Gastrocnemius medialis (tissue), 4 donors: ENCODE data around the gene PTGES2. TPM values are rescaled to one million over a fixed set of nuclear protein-coding genes. Genes with fewer than 3 reads are reported as not detected.

Experiments used
- ATAC-seq, 2 donors: fragments of 150-250 bp; one replicate each; pipeline ENCODE4 v1.9.1; 2016
- DNase-seq, 2 donors: peaks; one replicate each; pipeline ENCODE4 v3.0.0-alpha.2; 2019
- H3K27ac ChIP-seq, 4 donors: fragments of 200-600 bp; sonication (generic); 1 replicate in 1 of 4; 2 replicates in 3 of 4; pipeline ENCODE4 v1.5.1; 2016 to 2018; ENCODE audit warnings: mild to moderate bottlenecking in 2 of 4, moderate library complexity in 1 of 4
- H3K27me3 ChIP-seq, 3 donors: fragments of 200-600 bp; sonication (generic) in 2 of 3; 1 replicate in 1 of 3; 2 replicates in 2 of 3; pipeline versions ENCODE4 v1.5.1 to v1.6.0; 2016 to 2019; ENCODE audit warnings: mild to moderate bottlenecking in 1 of 3, moderate library complexity in 1 of 3
- H3K36me3 ChIP-seq, 2 donors: fragments of 200-600 bp; sonication (generic) in 1 of 2; one replicate each; pipeline ENCODE4 v1.5.1; 2017 to 2018
- H3K4me1 ChIP-seq, 2 donors: fragments of 200-600 bp; sonication (generic) in 1 of 2; one replicate each; pipeline ENCODE4 v1.5.1; 2016 to 2017; ENCODE audit warnings: mild to moderate bottlenecking in 2 of 2
- H3K4me3 ChIP-seq, 4 donors: fragments of 200-600 bp; sonication (generic) in 3 of 4; 1 replicate in 1 of 4; 2 replicates in 3 of 4; pipeline ENCODE4 v1.5.1; 2016 to 2019; ENCODE audit warnings: mild to moderate bottlenecking in 2 of 4
- H3K9me3 ChIP-seq, 3 donors: fragments of 200-600 bp; sonication (generic) in 2 of 3; 1 replicate in 1 of 3; 2 replicates in 2 of 3; pipeline ENCODE4 v1.5.1; 2016 to 2019
- POLR2A ChIP-seq, 2 donors: fragments of 450-650 bp; IDR thresholded peaks; one replicate each; pipeline ENCODE4 v1.6.1; 2017; ENCODE audit warnings: antibody characterized with exemption in 2 of 2, mild to moderate bottlenecking in 2 of 2, moderate library complexity in 2 of 2
- in situ Hi-C, 4 donors: fragments of 200-750 bp; cut with MboI; loops; one replicate each; pipeline versions ENCODE4 v1.15.0 to v1.8.0; 2017; ENCODE audit warnings: low sequenced_read_pairs in 4 of 4
- intact Hi-C: fragments of 100-400 bp; cut with DNase I; formaldehyde crosslinking; loops from one replicate; pipeline ENCODE4 v1.15.1; 2023; ENCODE audit warnings: low total_unique reads
- total RNA-seq, 4 donors: library from RNA; depleted of rRNA; stranded (reverse); fragments of >200 nt; gene quantifications; one replicate each; pipeline versions ENCODE4 v1.1.0 to v1.2.3, GENCODE V29; 2016
- TF ChIP-seq, protein P1 (sequence below), 5 experiments: fragments of 450-650 bp in 3 of 5; fragments of 200-600 bp in 2 of 5; sonication (generic) in 2 of 5; IDR thresholded peaks in 4 of 5; conservative IDR thresholded peaks in 1 of 5; 1 replicate in 4 of 5; 2 replicates in 1 of 5; pipeline ENCODE4 v1.5.1; 2016 to 2019; ENCODE audit warnings: antibody characterized with exemption in 5 of 5, mild to moderate bottlenecking in 3 of 5, moderate library complexity in 3 of 5

The PTGES2 gene
- total RNA-seq, 4 donors from 2014 or later, result 95.2 to 266 (median 155) TPM

- Histone ChIP-seq H3K9me3 (no peaks in the 10 kb centered on the region), H3K27me3 (no peaks in the 10 kb centered on the region), H3K36me3 (no peaks in the 10 kb centered on the region), H3K4me3 (no peak overlapping the region), H3K4me1 (peaks cover 0 to 7% of the 10 kb centered on the region in 2 donors), H3K27ac (no peak overlapping the region)
- DNase-seq (no peak), ATAC-seq (no peak)
- TF ChIP-seq POLR2A (IDR thresholded peaks at IDR 0.05), result no peak
- TF ChIP-seq, protein P1, sequence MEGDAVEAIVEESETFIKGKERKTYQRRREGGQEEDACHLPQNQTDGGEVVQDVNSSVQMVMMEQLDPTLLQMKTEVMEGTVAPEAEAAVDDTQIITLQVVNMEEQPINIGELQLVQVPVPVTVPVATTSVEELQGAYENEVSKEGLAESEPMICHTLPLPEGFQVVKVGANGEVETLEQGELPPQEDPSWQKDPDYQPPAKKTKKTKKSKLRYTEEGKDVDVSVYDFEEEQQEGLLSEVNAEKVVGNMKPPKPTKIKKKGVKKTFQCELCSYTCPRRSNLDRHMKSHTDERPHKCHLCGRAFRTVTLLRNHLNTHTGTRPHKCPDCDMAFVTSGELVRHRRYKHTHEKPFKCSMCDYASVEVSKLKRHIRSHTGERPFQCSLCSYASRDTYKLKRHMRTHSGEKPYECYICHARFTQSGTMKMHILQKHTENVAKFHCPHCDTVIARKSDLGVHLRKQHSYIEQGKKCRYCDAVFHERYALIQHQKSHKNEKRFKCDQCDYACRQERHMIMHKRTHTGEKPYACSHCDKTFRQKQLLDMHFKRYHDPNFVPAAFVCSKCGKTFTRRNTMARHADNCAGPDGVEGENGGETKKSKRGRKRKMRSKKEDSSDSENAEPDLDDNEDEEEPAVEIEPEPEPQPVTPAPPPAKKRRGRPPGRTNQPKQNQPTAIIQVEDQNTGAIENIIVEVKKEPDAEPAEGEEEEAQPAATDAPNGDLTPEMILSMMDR (IDR thresholded peaks at IDR 0.05 in 4 of 5, conservative IDR thresholded peaks at IDR 0.05 in 1 of 5), result no peak
- in situ Hi-C loops (no loop called here), intact Hi-C loops (no loop called here)
Observed at GRCh38 chr9:128144239-128145181, 17.0 kb upstream of the PTGES2 start.

GRCh38 chr9:128143525-128144238, 16.2 kb upstream of the PTGES2 start:
- Histone ChIP-seq H3K4me3 (no peak overlapping the region), H3K4me1 (peaks cover 0 to 1% of the 10 kb centered on the region in 2 donors), H3K27ac (no peak overlapping the region), H3K36me3 (no peaks in the 10 kb centered on the region), H3K27me3 (no peaks in the 10 kb centered on the region), H3K9me3 (no peaks in the 10 kb centered on the region)
- TF ChIP-seq POLR2A (IDR thresholded peaks at IDR 0.05), result no peak
- TF ChIP-seq, protein P1 (IDR thresholded peaks at IDR 0.05 in 4 of 5, conservative IDR thresholded peaks at IDR 0.05 in 1 of 5), result no peak
- intact Hi-C loops (no loop called here), in situ Hi-C loops (no loop called here)
- ATAC-seq, result no peak
- DNase-seq, result no peak

DNA sequence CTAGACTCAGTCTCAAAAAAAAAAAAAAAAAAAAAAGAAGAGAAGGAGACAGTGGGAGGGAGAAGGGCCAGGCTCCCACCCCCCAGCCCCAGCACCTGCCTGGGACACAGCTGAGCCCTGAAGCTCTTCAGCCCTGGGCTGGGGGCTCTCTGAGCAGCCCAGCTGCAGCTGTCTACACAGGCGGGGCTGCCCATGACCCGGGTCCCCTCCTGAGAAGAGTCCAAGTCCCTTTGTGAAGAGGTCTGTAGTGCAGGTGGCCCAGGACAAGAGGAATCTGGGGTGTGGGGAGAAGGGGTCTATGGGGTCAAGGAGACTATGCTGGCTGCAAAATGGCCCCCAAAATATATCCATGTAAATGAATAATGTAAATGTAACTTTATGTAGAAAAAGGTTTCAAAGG, 15.1 kb upstream of the PTGES2 start:
- no peaks in the 10 kb centered on the region for H3K4me1 ChIP-seq
- H3K27ac ChIP-seq, result no peak overlapping the region
- H3K4me3 ChIP-seq, result no peak overlapping the region
- no peak for TF ChIP-seq POLR2A (IDR thresholded peaks at IDR 0.05)
- TF ChIP-seq, protein P1 (IDR thresholded peaks at IDR 0.05 in 4 of 5, conservative IDR thresholded peaks at IDR 0.05 in 1 of 5), result no peak
- in situ Hi-C loops (no loop called here), intact Hi-C loops (no loop called here)
- no peaks in the 10 kb centered on the region for H3K36me3 ChIP-seq
- no peaks in the 10 kb centered on the region for H3K9me3 ChIP-seq
- DNase-seq, result no peak
- no peaks in the 10 kb centered on the region for H3K27me3 ChIP-seq
- ATAC-seq, result no peak

DNA sequence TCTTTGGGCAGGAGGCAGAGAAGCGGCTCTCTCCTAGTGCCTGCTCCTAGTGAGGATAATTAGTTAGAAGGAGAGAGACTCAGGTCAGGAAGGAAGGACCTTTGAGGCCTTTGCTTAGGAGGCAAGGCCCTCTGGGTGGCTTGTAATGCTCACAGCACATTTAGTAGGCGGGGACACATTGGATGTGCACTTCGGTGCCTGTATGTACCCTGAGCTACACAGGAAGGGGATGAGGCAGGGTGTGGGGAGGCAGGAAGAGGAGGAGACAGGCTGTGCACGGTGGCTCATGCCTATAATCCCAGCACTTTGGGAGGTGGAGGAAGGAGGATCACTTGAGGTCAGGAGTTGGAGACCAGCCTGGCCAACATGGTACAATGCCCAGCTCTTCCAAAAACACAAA, 14.5 kb upstream of the PTGES2 start:
- ATAC-seq, result no peak

More for the DNA sequence above, 14.5 kb upstream of the PTGES2 start:
- H3K36me3 ChIP-seq, result no peaks in the 10 kb centered on the region
- DNase-seq, result no peak
- H3K9me3 ChIP-seq, result no peaks in the 10 kb centered on the region
- H3K4me1 ChIP-seq, result no peaks in the 10 kb centered on the region
- H3K4me3 ChIP-seq, result no peak overlapping the region
- TF ChIP-seq, protein P1 (IDR thresholded peaks at IDR 0.05 in 4 of 5, conservative IDR thresholded peaks at IDR 0.05 in 1 of 5), result no peak
- no peak for TF ChIP-seq POLR2A (IDR thresholded peaks at IDR 0.05)
- no peak overlapping the region for H3K27ac ChIP-seq
- in situ Hi-C loops (no loop called here), intact Hi-C loops (no loop called here)
- H3K27me3 ChIP-seq, result no peaks in the 10 kb centered on the region
